CD4-positive, CD25-positive, alpha-beta regulatory T cell (primary cell): Measurements from ENCODE around the gene HSPA9. TPM values are rescaled to one million over a fixed set of nuclear protein-coding genes. Genes with fewer than 3 reads are reported as not detected.
A peak's percentile ranks its signal among the peaks of the same experiment; 100 is the strongest.
"Not testable (repeated sequence)": the region's sequence is repeated elsewhere in the genome, so short reads cannot be mapped to it uniquely, and the experiment has no call there.

Experiments used
- ATAC-seq, 2 donors: fragments of 150-1000 bp; cut with Tn5 transposase; one replicate each; pipeline ENCODE4 v1.10.0; 2021; ENCODE audit warnings: low read depth in 2 of 2, moderate number of reproducible peaks in 2 of 2, moderate library complexity in 1 of 2
- DNase-seq, 3 donors: peaks; one replicate each; pipeline versions ENCODE4 v3.0.0 to v3.0.0-alpha.2; 2012 to 2022; ENCODE audit warnings: mixed read lengths in 1 of 3
- H3K27ac ChIP-seq: one replicate; pipeline ENCODE4 v1.7.0; 2013; ENCODE audit warnings: mild to moderate bottlenecking, low read length; ENCODE audit not compliant: insufficient read depth, poor library complexity, severe bottlenecking
- H3K27me3 ChIP-seq: one replicate; pipeline ENCODE4 v1.7.0; 2013; ENCODE audit warnings: low read length; ENCODE audit not compliant: control insufficient read depth, insufficient read depth
- H3K36me3 ChIP-seq: one replicate; pipeline ENCODE4 v1.7.0; 2013; ENCODE audit warnings: mild to moderate bottlenecking, low read length, moderate library complexity; ENCODE audit not compliant: control insufficient read depth, insufficient read depth
- H3K4me1 ChIP-seq: 2 replicates; pipeline ENCODE4 v1.7.0; 2013; ENCODE audit warnings: mild to moderate bottlenecking, low read length; ENCODE audit not compliant: insufficient read depth, control insufficient read depth, poor library complexity, severe bottlenecking
- H3K4me3 ChIP-seq: one replicate; pipeline ENCODE4 v1.7.0; 2013; ENCODE audit warnings: low read depth, mild to moderate bottlenecking, low read length, moderate library complexity
- H3K9me3 ChIP-seq, 2 experiments: 1 replicate in 1 of 2; 2 replicates in 1 of 2; pipeline ENCODE4 v1.7.0; 2013; ENCODE audit warnings: low read length in 2 of 2, mild to moderate bottlenecking in 1 of 2, moderate library complexity in 1 of 2; ENCODE audit not compliant: control insufficient read depth in 2 of 2
- H3K27ac Mint-ChIP-seq, 3 donors: one replicate each; pipeline ENCODE4 v1.8.0; 2020 to 2022; ENCODE audit warnings: mild to moderate bottlenecking in 3 of 3, mixed read lengths in 3 of 3, moderate library complexity in 2 of 3
- H3K27me3 Mint-ChIP-seq: one replicate; pipeline ENCODE4 v1.8.0; 2022; ENCODE audit warnings: mild to moderate bottlenecking, mixed read lengths
- H3K36me3 Mint-ChIP-seq: one replicate; pipeline ENCODE4 v1.8.0; 2020; ENCODE audit warnings: mixed read lengths
- H3K4me1 Mint-ChIP-seq, 4 donors: one replicate each; pipeline ENCODE4 v1.8.0; 2020 to 2022; ENCODE audit warnings: mixed read lengths in 4 of 4, mild to moderate bottlenecking in 1 of 4
- H3K4me3 Mint-ChIP-seq, 4 donors: one replicate each; pipeline ENCODE4 v1.8.0; 2020 to 2022; ENCODE audit warnings: mild to moderate bottlenecking in 4 of 4, mixed read lengths in 4 of 4, moderate library complexity in 3 of 4
- H3K9me3 Mint-ChIP-seq, 7 donors: one replicate each; pipeline ENCODE4 v1.8.0; 2020 to 2022; ENCODE audit warnings: mixed read lengths in 7 of 7, mild to moderate bottlenecking in 3 of 7, moderate library complexity in 2 of 7
- polyA plus RNA-seq, 4 donors: library from polyadenylated mRNA; unstranded; fragments of 300-500 nt; fragmentation: Illumina TruSeq; gene quantifications; one replicate each; pipeline ENCODE4 v1.2.3, GENCODE V29; 2021
- total RNA-seq: library from RNA; stranded (reverse); gene quantifications from one replicate; pipeline ENCODE4 v1.2.3, GENCODE V29; 2022

HSPA9 gene
- total and polyA plus RNA-seq, 5 donors from 2014 or later, result 113 to 276 (median 121) TPM

- H3K4me1 ChIP-seq, result peaks cover 12% of the 10 kb centered on the region
- no peak for ATAC-seq
- Mint-ChIP-seq H3K4me1 (peaks cover 5 to 42% (median 23%) of the 10 kb centered on the region in 4 donors), H3K9me3 (no peaks in the 10 kb centered on the region), H3K4me3 (no peak overlapping the region), H3K27me3 (no peaks in the 10 kb centered on the region), H3K36me3 (peaks cover 15% of the 10 kb centered on the region), H3K27ac (no peak overlapping the region)
- peaks cover 32% of the 10 kb centered on the region for H3K36me3 ChIP-seq
- no peak overlapping the region for H3K27ac ChIP-seq
- DNase-seq, result no peak
- H3K4me3 ChIP-seq, result no peak overlapping the region
- H3K9me3 ChIP-seq, result no peaks in the 10 kb centered on the region
- H3K27me3 ChIP-seq, result no peaks in the 10 kb centered on the region
These were observed 54.2 kb downstream of the HSPA9 start for GRCh38 chr5:138520971-138521370.

- Histone ChIP-seq H3K27ac (no peak overlapping the region), H3K4me1 (peaks cover 10% of the 10 kb centered on the region), H3K27me3 (no peaks in the 10 kb centered on the region), H3K36me3 (peaks cover 65% of the 10 kb centered on the region), H3K9me3 (no peaks in the 10 kb centered on the region), H3K4me3 (no peak overlapping the region)
- DNase-seq, result no peak
- no peak overlapping the region for H3K27ac Mint-ChIP-seq
- H3K9me3 Mint-ChIP-seq, result no peaks in the 10 kb centered on the region
- ATAC-seq, result no peak
- no peaks in the 10 kb centered on the region for H3K27me3 Mint-ChIP-seq
- H3K4me3 Mint-ChIP-seq, result no peak overlapping the region
- H3K36me3 Mint-ChIP-seq, result peaks cover 33% of the 10 kb centered on the region
- peaks cover 5 to 25% (median 17%) of the 10 kb centered on the region in 4 donors for H3K4me1 Mint-ChIP-seq
These were observed 57.8 kb downstream of the HSPA9 start for GRCh38 chr5:138517437-138517836.

- DNase-seq, result no peak
- no peak overlapping the region for H3K4me3 ChIP-seq
- H3K4me1 ChIP-seq, result no peaks in the 10 kb centered on the region
- Mint-ChIP-seq H3K4me3 (peak overlapping the region in 1 of 4 donors; percentile 10), H3K4me1 (peaks cover 5 to 12% (median 9%) of the 10 kb centered on the region in 4 donors), H3K9me3 (no peaks in the 10 kb centered on the region), H3K27ac (no peak overlapping the region), H3K36me3 (peaks cover 40% of the 10 kb centered on the region), H3K27me3 (no peaks in the 10 kb centered on the region)
- H3K27me3 ChIP-seq, result no peaks in the 10 kb centered on the region
- peaks cover 74% of the 10 kb centered on the region for H3K36me3 ChIP-seq
- no peaks in the 10 kb centered on the region for H3K9me3 ChIP-seq
- ATAC-seq, result no peak
- H3K27ac ChIP-seq, result no peak overlapping the region
These were observed 59.5 kb downstream of the HSPA9 start for GRCh38 chr5:138515556-138516245.

GRCh38 chr5:138514021-138514420 is 61.2 kb downstream of the HSPA9 start:
- H3K27ac ChIP-seq, result no peak overlapping the region
- H3K36me3 ChIP-seq, result peaks cover 87% of the 10 kb centered on the region
- peaks cover 49% of the 10 kb centered on the region for H3K36me3 Mint-ChIP-seq

GRCh38 chr5:138508958-138509357 is 66.2 kb downstream of the HSPA9 start:
- H3K36me3 ChIP-seq, result peaks cover 59% of the 10 kb centered on the region
- Mint-ChIP-seq H3K27ac (peak overlapping the region in 1 of 3 donors; percentile 41), H3K4me1 (peaks cover 0 to 4% (median 1%) of the 10 kb centered on the region in 4 donors)

More at GRCh38 chr5:138514021-138514420, 61.2 kb downstream of the HSPA9 start:
- no peak for ATAC-seq
- Mint-ChIP-seq H3K9me3 (no peaks in the 10 kb centered on the region), H3K4me1 (peaks cover 5 to 9% (median 5%) of the 10 kb centered on the region in 4 donors), H3K4me3 (no peak overlapping the region), H3K27ac (no peak overlapping the region), H3K27me3 (no peaks in the 10 kb centered on the region)
- H3K4me1 ChIP-seq, result no peaks in the 10 kb centered on the region
- no peaks in the 10 kb centered on the region for H3K9me3 ChIP-seq
- no peak overlapping the region for H3K4me3 ChIP-seq
- DNase-seq, result no peak
- H3K27me3 ChIP-seq, result no peaks in the 10 kb centered on the region

GRCh38 chr5:138507485-138507884 is 67.7 kb downstream of the HSPA9 start:
- not testable (repeated sequence) for H3K4me3 Mint-ChIP-seq, H3K27me3 Mint-ChIP-seq, H3K4me1 Mint-ChIP-seq, DNase-seq, H3K4me1 ChIP-seq, H3K27me3 ChIP-seq, H3K4me3 ChIP-seq, H3K27ac ChIP-seq, H3K9me3 ChIP-seq, H3K9me3 Mint-ChIP-seq, ATAC-seq
- Mint-ChIP-seq H3K36me3 (peaks cover 24% of the 10 kb centered on the region), H3K27ac (peak overlapping the region in 1 of 3 donors; percentile 48)
- peaks cover 45% of the 10 kb centered on the region for H3K36me3 ChIP-seq

More at GRCh38 chr5:138508958-138509357, 66.2 kb downstream of the HSPA9 start:
- DNase-seq (no peak), ATAC-seq (no peak)
- Histone ChIP-seq H3K27ac (no peak overlapping the region), H3K4me1 (no peaks in the 10 kb centered on the region), H3K27me3 (no peaks in the 10 kb centered on the region), H3K4me3 (no peak overlapping the region), H3K9me3 (no peaks in the 10 kb centered on the region)
- peaks cover 33% of the 10 kb centered on the region for H3K36me3 Mint-ChIP-seq
- H3K27me3 Mint-ChIP-seq, result no peaks in the 10 kb centered on the region
- H3K4me3 Mint-ChIP-seq, result peak overlapping the region in 1 of 4 donors; percentile 40
- no peaks in the 10 kb centered on the region for H3K9me3 Mint-ChIP-seq

- H3K36me3 ChIP-seq, result peaks cover 41% of the 10 kb centered on the region
- no peaks in the 10 kb centered on the region for H3K9me3 Mint-ChIP-seq
- peaks cover 0 to 5% (median 1%) of the 10 kb centered on the region in 4 donors for H3K4me1 Mint-ChIP-seq
These were observed 68.6 kb downstream of the HSPA9 start for GRCh38 chr5:138506370-138507306.

More at GRCh38 chr5:138506370-138507306, 68.6 kb downstream of the HSPA9 start:
- no peak overlapping the region for H3K4me3 Mint-ChIP-seq
- no peak overlapping the region for H3K27ac Mint-ChIP-seq
- H3K27me3 Mint-ChIP-seq, result no peaks in the 10 kb centered on the region
- DNase-seq, result no peak
- no peak for ATAC-seq
- no peak overlapping the region for H3K4me3 ChIP-seq
- peaks cover 24% of the 10 kb centered on the region for H3K36me3 Mint-ChIP-seq
- no peaks in the 10 kb centered on the region for H3K9me3 ChIP-seq
- H3K4me1 ChIP-seq, result no peaks in the 10 kb centered on the region
- no peaks in the 10 kb centered on the region for H3K27me3 ChIP-seq
- no peak overlapping the region for H3K27ac ChIP-seq
